AG09309 (cell line): ENCODE measurements around the gene ABCB11.

ENCODE experiments used
- DNase-seq: peaks from one replicate; pipeline ENCODE4 v3.0.0-alpha.2; 2010; ENCODE audit warnings: low read depth
- H3K4me3 ChIP-seq: 2 replicates; pipeline ENCODE4 v1.5.1; 2011; ENCODE audit warnings: mild to moderate bottlenecking, low read depth, low read length, moderate library complexity; ENCODE audit not compliant: control insufficient read depth
- TF ChIP-seq, protein P1 (sequence below): IDR thresholded peaks from 2 replicates; pipeline ENCODE4 v1.5.1; 2011; ENCODE audit warnings: mild to moderate bottlenecking, low read depth, low read length, inconsistent platforms; ENCODE audit not compliant: insufficient read depth, control insufficient read depth; ENCODE audit errors: missing control alignments

The ABCB11 gene

DNA sequence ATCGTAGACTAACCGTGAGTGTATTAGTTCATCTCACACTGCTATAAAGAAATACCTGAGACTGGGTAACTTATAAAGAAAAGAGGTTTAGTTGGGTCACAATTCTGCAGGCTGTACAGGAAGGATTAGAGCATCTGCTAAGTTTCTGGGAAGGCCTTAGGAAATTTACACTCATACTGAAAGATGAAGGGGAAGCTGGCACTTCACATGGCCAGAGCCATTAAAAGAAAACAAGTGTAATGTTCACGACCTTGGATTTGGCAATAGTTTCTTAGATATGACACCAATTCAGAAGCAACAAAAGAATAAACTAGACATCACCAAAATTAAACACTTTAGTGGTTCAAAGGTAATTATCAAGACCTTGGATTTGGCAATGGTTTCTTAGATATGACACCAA, 23.8 kb downstream of the ABCB11 start:
- TF ChIP-seq, protein P1, sequence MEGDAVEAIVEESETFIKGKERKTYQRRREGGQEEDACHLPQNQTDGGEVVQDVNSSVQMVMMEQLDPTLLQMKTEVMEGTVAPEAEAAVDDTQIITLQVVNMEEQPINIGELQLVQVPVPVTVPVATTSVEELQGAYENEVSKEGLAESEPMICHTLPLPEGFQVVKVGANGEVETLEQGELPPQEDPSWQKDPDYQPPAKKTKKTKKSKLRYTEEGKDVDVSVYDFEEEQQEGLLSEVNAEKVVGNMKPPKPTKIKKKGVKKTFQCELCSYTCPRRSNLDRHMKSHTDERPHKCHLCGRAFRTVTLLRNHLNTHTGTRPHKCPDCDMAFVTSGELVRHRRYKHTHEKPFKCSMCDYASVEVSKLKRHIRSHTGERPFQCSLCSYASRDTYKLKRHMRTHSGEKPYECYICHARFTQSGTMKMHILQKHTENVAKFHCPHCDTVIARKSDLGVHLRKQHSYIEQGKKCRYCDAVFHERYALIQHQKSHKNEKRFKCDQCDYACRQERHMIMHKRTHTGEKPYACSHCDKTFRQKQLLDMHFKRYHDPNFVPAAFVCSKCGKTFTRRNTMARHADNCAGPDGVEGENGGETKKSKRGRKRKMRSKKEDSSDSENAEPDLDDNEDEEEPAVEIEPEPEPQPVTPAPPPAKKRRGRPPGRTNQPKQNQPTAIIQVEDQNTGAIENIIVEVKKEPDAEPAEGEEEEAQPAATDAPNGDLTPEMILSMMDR = no peak
- H3K4me3 ChIP-seq = no peak overlapping the region
- DNase-seq = no peak

- no peak for DNase-seq
- no peak overlapping the region for H3K4me3 ChIP-seq
- TF ChIP-seq, protein P1 = no peak
These were observed 24.5 kb downstream of the ABCB11 start for GRCh38 chr2:169006665-169007064.

DNA sequence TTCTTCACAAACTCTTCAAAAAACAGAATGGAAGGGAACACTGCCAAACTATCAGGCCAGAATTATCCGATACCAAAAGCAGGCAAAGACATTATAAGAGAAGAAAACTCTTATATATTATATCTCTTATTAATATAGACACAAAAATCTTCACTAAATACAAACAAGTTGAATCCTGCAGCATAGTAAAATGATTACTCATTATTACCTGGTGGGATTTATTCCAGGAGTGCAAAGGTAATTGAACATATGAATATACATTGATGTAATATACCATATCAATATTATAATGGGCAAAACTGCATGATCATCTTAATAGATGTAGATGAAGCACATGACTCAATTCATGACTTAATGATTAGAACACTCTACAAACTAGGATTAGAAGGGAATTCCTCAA, 25.1 kb downstream of the ABCB11 start:
- no peak overlapping the region for H3K4me3 ChIP-seq
- TF ChIP-seq, protein P1 = no peak
- DNase-seq = no peak

- DNase-seq = no peak
- no peak overlapping the region for H3K4me3 ChIP-seq
- TF ChIP-seq, protein P1 = no peak
These were observed 26.0 kb downstream of the ABCB11 start for GRCh38 chr2:169005080-169005598.

DNA sequence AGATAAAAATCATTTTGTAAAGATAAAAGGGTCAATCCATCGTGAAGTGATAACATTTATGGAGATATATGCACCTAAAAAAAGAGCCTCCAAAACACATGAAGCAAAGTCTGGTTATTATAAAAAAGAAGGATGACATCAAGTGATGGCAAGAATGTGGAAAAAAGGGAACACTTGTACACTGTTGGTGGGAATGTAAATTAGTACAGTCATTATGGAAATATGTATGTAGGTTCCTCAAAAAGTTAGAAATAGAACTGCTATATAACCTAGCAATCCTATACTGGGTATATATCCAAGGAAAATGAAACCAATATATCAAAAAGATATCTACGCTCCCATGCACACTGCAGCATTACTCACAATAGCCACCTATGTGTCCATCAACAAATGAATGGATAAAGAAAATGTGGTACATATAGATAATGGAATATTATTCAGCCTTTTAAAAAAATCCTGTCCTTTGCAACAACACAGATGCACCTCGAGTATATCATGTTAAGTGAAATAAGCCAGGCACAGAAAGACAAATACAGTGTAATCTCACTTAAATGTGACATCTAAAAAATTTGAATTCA, 28.9 kb downstream of the ABCB11 start:
- no peak for DNase-seq
- no peak overlapping the region for H3K4me3 ChIP-seq
- TF ChIP-seq, protein P1 = no peak

DNA sequence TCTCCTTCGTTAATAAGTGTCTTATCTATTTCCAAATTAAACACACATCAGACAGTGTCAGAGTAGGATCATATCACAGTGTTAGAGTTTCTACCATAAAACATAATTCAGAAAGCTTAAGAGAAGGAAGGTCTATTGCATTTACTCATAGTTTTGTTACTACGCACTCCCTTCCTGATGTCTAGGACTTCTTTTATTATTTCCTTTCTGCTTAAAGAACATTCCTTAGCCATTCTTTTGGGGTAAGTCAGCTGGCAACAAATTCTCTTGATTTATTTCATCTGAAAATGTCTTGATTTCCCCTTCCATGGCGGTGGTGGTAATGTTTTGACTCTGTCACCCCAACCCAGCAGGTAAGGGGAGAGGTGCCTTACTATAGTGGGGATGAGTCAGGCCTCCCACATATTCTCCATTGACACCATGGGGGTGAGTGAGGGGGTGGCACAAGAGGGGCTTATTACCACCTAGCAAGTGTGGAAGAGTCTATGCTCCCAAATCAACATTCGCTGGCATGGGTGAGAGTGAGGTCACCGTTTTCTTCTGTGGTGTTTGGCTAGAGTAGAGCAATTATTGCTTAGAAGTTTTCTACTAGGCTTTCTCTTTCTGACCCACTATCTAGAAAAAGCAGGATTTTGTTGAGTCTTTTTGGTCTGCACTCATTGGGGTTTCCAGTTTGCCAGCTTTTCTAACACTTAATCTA, 29.9 kb downstream of the ABCB11 start:
- no peak overlapping the region for H3K4me3 ChIP-seq
- TF ChIP-seq, protein P1 = no peak
- DNase-seq = no peak
